ENCODE measurements around the gene TRPC4AP. TPM values are rescaled to one million over a fixed set of nuclear protein-coding genes. Genes with fewer than 3 reads are reported as not detected.
A peak's percentile ranks its signal among the peaks of the same experiment; 100 is the strongest.

Gene TRPC4AP
- total RNA-seq, 1 donor from 2014 or later, result 60.2 TPM

DNA sequence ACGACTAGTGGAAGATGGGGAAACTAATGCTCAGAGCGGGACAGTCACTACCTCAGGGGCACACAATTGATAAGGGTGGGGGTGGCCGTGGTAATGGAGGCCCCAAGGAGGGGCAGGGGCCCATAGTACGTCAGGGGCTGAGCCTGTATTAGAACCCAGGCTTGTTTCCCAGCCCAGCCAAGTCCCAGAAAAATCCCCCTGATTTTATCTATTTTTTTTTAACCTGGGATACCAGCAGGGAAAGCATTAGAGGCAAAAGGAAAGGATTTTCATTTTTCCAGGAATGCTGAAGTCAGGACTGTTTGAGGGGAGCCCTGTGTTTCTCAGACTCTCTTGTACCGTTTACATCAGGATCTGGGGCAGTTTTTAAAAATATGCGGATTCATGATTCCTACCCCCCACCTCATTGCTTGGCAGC, 136.6 kb downstream of the TRPC4AP start:
- ChIA-PET POLR2A (interaction anchor here (0.6 to 2.7 kb wide), 10 partner anchors 45 to 965 kb away, joined by 3 to 16 read pairs (median 3); partner anchors contain the start of genes ACSS2, GGT7, MMP24OS and RBM39), CTCF (interaction anchor here (0.7 to 1.5 kb wide), 3 partner anchors 48 to 83 kb away, joined by 3 to 8 read pairs (median 6); partner anchors contain the start of gene GGT7)
- Mint-ChIP-seq H3K36me3 (ENCODE audit: low read depth) (peaks cover 8% of the 10 kb centered on the region), H3K27me3 (no peaks in the 10 kb centered on the region), H3K9me3 (no peaks in the 10 kb centered on the region), H3K4me1 (peaks cover 30% of the 10 kb centered on the region), H3K27ac (peak overlapping the region; percentile 83), H3K4me3 (peak overlapping the region; percentile 97)
- no peak for DNase-seq
- intact Hi-C loops (cut with micrococcal nuclease), result loop anchor here (1.0 to 10.0 kb wide), 5 partner anchors 84 to 999 kb away; partner anchors contain the start of genes GGT7, MMP24OS, NCOA6 and RBM39
- TF ChIP-seq, protein P1, sequence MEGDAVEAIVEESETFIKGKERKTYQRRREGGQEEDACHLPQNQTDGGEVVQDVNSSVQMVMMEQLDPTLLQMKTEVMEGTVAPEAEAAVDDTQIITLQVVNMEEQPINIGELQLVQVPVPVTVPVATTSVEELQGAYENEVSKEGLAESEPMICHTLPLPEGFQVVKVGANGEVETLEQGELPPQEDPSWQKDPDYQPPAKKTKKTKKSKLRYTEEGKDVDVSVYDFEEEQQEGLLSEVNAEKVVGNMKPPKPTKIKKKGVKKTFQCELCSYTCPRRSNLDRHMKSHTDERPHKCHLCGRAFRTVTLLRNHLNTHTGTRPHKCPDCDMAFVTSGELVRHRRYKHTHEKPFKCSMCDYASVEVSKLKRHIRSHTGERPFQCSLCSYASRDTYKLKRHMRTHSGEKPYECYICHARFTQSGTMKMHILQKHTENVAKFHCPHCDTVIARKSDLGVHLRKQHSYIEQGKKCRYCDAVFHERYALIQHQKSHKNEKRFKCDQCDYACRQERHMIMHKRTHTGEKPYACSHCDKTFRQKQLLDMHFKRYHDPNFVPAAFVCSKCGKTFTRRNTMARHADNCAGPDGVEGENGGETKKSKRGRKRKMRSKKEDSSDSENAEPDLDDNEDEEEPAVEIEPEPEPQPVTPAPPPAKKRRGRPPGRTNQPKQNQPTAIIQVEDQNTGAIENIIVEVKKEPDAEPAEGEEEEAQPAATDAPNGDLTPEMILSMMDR (IDR thresholded peaks at IDR 0.05), result no peak
- ATAC-seq (ENCODE audit: low read depth), result no peak

DNA sequence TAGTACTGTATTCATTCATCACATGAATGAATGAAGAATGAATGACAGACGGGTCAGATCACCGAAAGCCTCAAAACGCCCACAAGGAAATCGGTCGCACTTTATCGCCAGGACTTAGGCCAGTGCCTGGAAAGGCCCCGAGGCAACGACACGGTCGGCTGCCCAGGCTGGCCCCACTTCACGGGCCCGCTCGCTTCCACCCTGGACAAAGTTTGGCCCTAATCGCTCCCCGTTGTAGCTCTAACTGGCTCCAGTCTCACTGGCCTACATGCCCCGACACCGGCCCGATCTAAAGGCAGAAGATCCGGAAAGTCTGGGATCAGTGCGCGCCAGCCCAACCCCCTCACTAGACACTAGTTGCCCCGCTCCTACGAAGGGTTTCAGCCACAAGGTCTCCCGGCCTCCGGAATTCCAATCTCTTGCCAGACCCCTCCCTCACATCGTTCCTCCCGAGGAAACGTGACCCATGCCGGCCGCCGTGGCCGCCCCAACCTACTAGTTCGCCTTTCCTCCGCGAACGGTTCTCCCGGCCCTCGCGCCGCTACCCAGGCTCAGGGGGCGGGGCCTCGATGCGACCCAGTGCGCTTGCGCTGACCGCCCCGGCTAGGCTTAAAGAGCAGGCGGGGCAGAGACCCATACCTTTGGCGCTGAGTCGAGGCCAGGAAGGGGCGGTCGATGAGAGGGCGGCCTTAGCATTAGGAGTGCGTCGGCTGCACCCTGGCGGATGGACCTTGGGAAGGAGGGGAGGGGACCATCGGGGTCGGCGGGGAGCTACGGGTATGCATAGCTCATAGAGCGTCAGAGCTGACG, 137.2 kb downstream of the TRPC4AP start, which contains the start of the genes GSS and MYH7B:
Gene GSS (minus strand): TSS at position 576 of the 810 bp plus-strand sequence. CDS start 3,954 bp downstream, outside the sequence.
Gene MYH7B (plus strand): TSS at position 638 of the 810 bp plus-strand sequence. CDS start 22,138 bp downstream, outside the sequence.
- no peaks in the 10 kb centered on the region for H3K9me3 Mint-ChIP-seq
- ATAC-seq (ENCODE audit: low read depth), result peak; percentile 95

DNA sequence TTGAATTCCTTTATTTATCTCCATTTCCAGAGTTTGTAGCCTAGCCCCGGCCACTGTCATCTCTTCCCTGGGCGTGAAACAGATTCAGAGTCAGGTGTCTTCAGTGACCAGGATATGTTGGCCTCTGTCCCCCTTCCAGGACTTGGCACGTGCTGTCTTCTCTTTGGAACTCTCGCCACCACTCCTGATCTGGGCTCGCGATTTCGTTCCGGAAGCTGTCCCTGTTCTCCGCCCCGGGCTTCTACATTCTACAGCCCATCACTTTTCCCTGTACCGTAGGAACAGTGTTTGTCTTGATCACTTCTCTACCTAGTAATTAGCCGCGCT, 137.7 kb downstream of the TRPC4AP start:
- H3K9me3 Mint-ChIP-seq, result no peaks in the 10 kb centered on the region
- DNase-seq, result no peak
- peaks cover 12% of the 10 kb centered on the region for H3K36me3 Mint-ChIP-seq (ENCODE audit: low read depth)
- H3K27me3 Mint-ChIP-seq, result no peaks in the 10 kb centered on the region
- H3K4me3 Mint-ChIP-seq, result peak overlapping the region; percentile 97
- intact Hi-C loops (cut with micrococcal nuclease), result loop anchor here (1.0 to 10.0 kb wide), 7 partner anchors 79 to 1000 kb away; partner anchors contain the start of genes ACSS2, AHCY, EDEM2 and MMP24OS
- TF ChIP-seq, protein P1 (IDR thresholded peaks at IDR 0.05), result no peak
- H3K27ac Mint-ChIP-seq, result peak overlapping the region; percentile 83
- peaks cover 26% of the 10 kb centered on the region for H3K4me1 Mint-ChIP-seq
- ChIA-PET CTCF (interaction anchor here (1.5 kb wide), 1 partner anchor 80 kb away, joined by 8 read pairs; no protein-coding TSS in a partner anchor), POLR2A (interaction anchor here (0.7 to 2.7 kb wide), 7 partner anchors 14 to 787 kb away, joined by 3 to 16 read pairs (median 4); partner anchors contain the start of genes ACSS2, EDEM2, MMP24OS and RBM39)
- no peak for ATAC-seq (ENCODE audit: low read depth)

More for the DNA sequence above, 137.2 kb downstream of the TRPC4AP start, which contains the start of the genes GSS and MYH7B:
- H3K4me1 Mint-ChIP-seq, result peaks cover 26% of the 10 kb centered on the region
- intact Hi-C loops (cut with micrococcal nuclease), result loop anchor here (1.0 to 10.0 kb wide), 9 partner anchors 79 to 999 kb away; partner anchors contain the start of genes ACSS2, AHCY, EDEM2 and GGT7
- peak; percentile 98 for DNase-seq
- H3K27me3 Mint-ChIP-seq, result no peaks in the 10 kb centered on the region
- POLR2A ChIA-PET, result interaction anchor here (0.6 to 2.7 kb wide), 13 partner anchors 14 to 965 kb away, joined by 3 to 16 read pairs (median 3); partner anchors contain the start of genes ACSS2, EDEM2, GGT7 and MMP24OS
- TF ChIP-seq, protein P1 (IDR thresholded peaks at IDR 0.05), result no peak
- peak within 1 kb of the TSS; percentile 83 for H3K27ac Mint-ChIP-seq
- peak within 1 kb of the TSS; percentile 97 for H3K4me3 Mint-ChIP-seq
- H3K36me3 Mint-ChIP-seq (ENCODE audit: low read depth), result peaks cover 8% of the 10 kb centered on the region
- CTCF ChIA-PET, result interaction anchor here (1.5 kb wide), 2 partner anchors 81 to 83 kb away, joined by 6 to 8 read pairs; partner anchors contain the start of gene GGT7

DNA sequence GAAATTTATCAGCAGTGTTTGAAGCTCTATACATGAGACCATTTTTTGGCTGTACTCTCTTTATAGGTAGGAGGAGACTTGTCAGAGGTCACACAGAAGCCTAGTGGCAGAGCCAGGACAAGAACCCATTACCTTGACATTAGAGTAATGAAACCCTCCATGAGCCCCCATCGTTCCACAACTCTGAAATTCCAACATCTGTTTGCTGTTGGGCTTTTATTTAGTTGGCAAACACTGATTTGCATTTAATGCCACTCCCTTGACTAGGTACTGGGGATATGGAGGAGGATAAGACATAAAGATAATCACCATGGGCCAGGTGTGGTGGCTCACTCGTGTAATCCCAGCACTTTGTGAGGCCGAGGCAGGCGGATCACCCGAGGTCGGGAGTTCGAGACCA, 138.6 kb downstream of the TRPC4AP start:
- Mint-ChIP-seq H3K4me3 (no peak overlapping the region), H3K27ac (no peak overlapping the region), H3K36me3 (ENCODE audit: low read depth) (peaks cover 17% of the 10 kb centered on the region), H3K27me3 (no peaks in the 10 kb centered on the region), H3K4me1 (peaks cover 26% of the 10 kb centered on the region), H3K9me3 (no peaks in the 10 kb centered on the region)
- ChIA-PET POLR2A (interaction anchor here (0.6 kb wide), 1 partner anchor 235 kb away, joined by 3 read pairs; no protein-coding TSS in a partner anchor), CTCF (no interaction called here)
- intact Hi-C loops (cut with micrococcal nuclease), result loop anchor here (2.0 to 10.0 kb wide), 3 partner anchors 139 to 1001 kb away; partner anchors contain the start of genes AHCY, SCAND1 and TRPC4AP
- TF ChIP-seq, protein P1 (IDR thresholded peaks at IDR 0.05), result no peak
- no peak for DNase-seq
- ATAC-seq (ENCODE audit: low read depth), result no peak
